BLaER1 treated with 17β-estradiol and CSF1 and Interleukin-3, amounts not matched to agents 10 nM and 100 nM (cell line): ENCODE results near the gene PRIMA1.
A peak's percentile ranks its signal among the peaks of the same experiment; 100 is the strongest.

Source experiments
- H3K27ac ChIP-seq, 11 experiments: shearing (Covaris generic); formaldehyde crosslinking; 2 replicates each; pipeline ENCODE4 v1.8.1; 2022
- H3K27me3 ChIP-seq, 11 experiments: shearing (Covaris generic); formaldehyde crosslinking; 2 replicates each; pipeline ENCODE4 v1.8.1; 2022
- H3K36me3 ChIP-seq, 11 experiments: shearing (Covaris generic); formaldehyde crosslinking; 2 replicates each; pipeline ENCODE4 v1.8.1; 2022
- H3K4me1 ChIP-seq, 10 experiments: shearing (Covaris generic); formaldehyde crosslinking; 2 replicates each; pipeline ENCODE4 v1.8.1; 2022
- H3K4me2 ChIP-seq, 11 experiments: shearing (Covaris generic); formaldehyde crosslinking; 2 replicates each; pipeline ENCODE4 v1.8.1; 2022
- H3K4me3 ChIP-seq, 10 experiments: shearing (Covaris generic); formaldehyde crosslinking; 2 replicates each; pipeline ENCODE4 v1.8.1; 2022
- H3K9ac ChIP-seq, 11 experiments: shearing (Covaris generic); formaldehyde crosslinking; 2 replicates each; pipeline ENCODE4 v1.8.1; 2022
- H3K9me3 ChIP-seq, 11 experiments: shearing (Covaris generic); formaldehyde crosslinking; replicated peaks in 1 of 11; 2 replicates each; pipeline ENCODE4 v1.8.1; 2022
- H4K20me1 ChIP-seq, 11 experiments: shearing (Covaris generic); formaldehyde crosslinking; 2 replicates each; pipeline ENCODE4 v1.8.1; 2022
- Cebpa-rat ChIP-seq, 11 experiments: shearing (Covaris generic); IDR thresholded peaks; 2 replicates each; pipeline ENCODE4 v1.8.1; 2022

PRIMA1 gene

GRCh38 chr14:93716002-93716745 is 72.1 kb downstream of the PRIMA1 start:
- Histone ChIP-seq H4K20me1 (no peaks in the 10 kb centered on the region; a peak in 2 of 22 replicates), H3K4me2 (no peak overlapping the region), H3K9ac (no peak overlapping the region), H3K27me3 (no peaks in the 10 kb centered on the region), H3K36me3 (no peaks in the 10 kb centered on the region), H3K9me3 (no peaks in the 10 kb centered on the region), H3K4me1 (peaks cover 0 to 12% (median 6%) of the 10 kb centered on the region in 10 experiments; a peak in 14 of 20 replicates), H3K4me3 (no peak overlapping the region), H3K27ac (no peak overlapping the region)
- TF ChIP-seq Cebpa-rat (IDR thresholded peaks at IDR 0.05) = no peak

GRCh38 chr14:93715279-93715927 is 72.9 kb downstream of the PRIMA1 start:
- no peaks in the 10 kb centered on the region for H3K9me3 ChIP-seq
- H3K27ac ChIP-seq = no peak overlapping the region
- H3K36me3 ChIP-seq = no peaks in the 10 kb centered on the region

GRCh38 chr14:93714605-93715004 is 73.7 kb downstream of the PRIMA1 start:
- Histone ChIP-seq H3K27ac (no peak overlapping the region), H4K20me1 (no peaks in the 10 kb centered on the region; a peak in 2 of 22 replicates), H3K27me3 (no peaks in the 10 kb centered on the region), H3K4me3 (no peak overlapping the region), H3K9me3 (no peaks in the 10 kb centered on the region), H3K36me3 (no peaks in the 10 kb centered on the region), H3K4me2 (no peak overlapping the region), H3K4me1 (peaks cover 0 to 11% (median 6%) of the 10 kb centered on the region in 10 experiments; a peak in 17 of 20 replicates), H3K9ac (no peak overlapping the region)
- TF ChIP-seq Cebpa-rat (IDR thresholded peaks at IDR 0.05) = no peak

More at GRCh38 chr14:93715279-93715927, 72.9 kb downstream of the PRIMA1 start:
- Histone ChIP-seq H3K4me2 (no peak overlapping the region), H3K27me3 (no peaks in the 10 kb centered on the region), H3K4me3 (no peak overlapping the region), H3K4me1 (peaks cover 0 to 8% (median 3%) of the 10 kb centered on the region in 10 experiments; a peak in 11 of 20 replicates), H3K9ac (no peak overlapping the region), H4K20me1 (no peaks in the 10 kb centered on the region; a peak in 2 of 22 replicates)
- TF ChIP-seq Cebpa-rat (IDR thresholded peaks at IDR 0.05) = no peak

GRCh38 chr14:93713726-93714405 is 74.4 kb downstream of the PRIMA1 start:
- Histone ChIP-seq H3K36me3 (no peaks in the 10 kb centered on the region), H3K4me2 (no peak overlapping the region), H3K4me1 (peaks cover 5 to 18% (median 13%) of the 10 kb centered on the region in 10 experiments), H4K20me1 (no peaks in the 10 kb centered on the region; a peak in 2 of 22 replicates), H3K9ac (no peak overlapping the region), H3K27me3 (no peaks in the 10 kb centered on the region), H3K9me3 (no peaks in the 10 kb centered on the region), H3K4me3 (no peak overlapping the region), H3K27ac (no peak overlapping the region)
- TF ChIP-seq Cebpa-rat (IDR thresholded peaks at IDR 0.05) = no peak

GRCh38 chr14:93712838-93713724 is 75.2 kb downstream of the PRIMA1 start:
- peaks cover 13 to 26% (median 21%) of the 10 kb centered on the region in 10 experiments for H3K4me1 ChIP-seq
- H3K36me3 ChIP-seq = no peaks in the 10 kb centered on the region
- TF ChIP-seq Cebpa-rat (IDR thresholded peaks at IDR 0.05) = no peak
- no peaks in the 10 kb centered on the region for H3K9me3 ChIP-seq
- H3K4me2 ChIP-seq = no peak overlapping the region
- H3K9ac ChIP-seq = no peak overlapping the region
- no peaks in the 10 kb centered on the region for H3K27me3 ChIP-seq
- H3K27ac ChIP-seq = no peak overlapping the region
- H4K20me1 ChIP-seq = no peaks in the 10 kb centered on the region; a peak in 2 of 22 replicates
- no peak overlapping the region for H3K4me3 ChIP-seq

GRCh38 chr14:93712079-93712837 is 76.0 kb downstream of the PRIMA1 start:
- Histone ChIP-seq H3K9me3 (no peaks in the 10 kb centered on the region), H3K27ac (no peak overlapping the region), H3K4me3 (no peak overlapping the region), H4K20me1 (no peaks in the 10 kb centered on the region; a peak in 2 of 22 replicates), H3K9ac (no peak overlapping the region), H3K4me1 (peaks cover 19 to 26% (median 23%) of the 10 kb centered on the region in 10 experiments), H3K27me3 (no peaks in the 10 kb centered on the region), H3K36me3 (no peaks in the 10 kb centered on the region), H3K4me2 (no peak overlapping the region)
- no peak for TF ChIP-seq Cebpa-rat (IDR thresholded peaks at IDR 0.05)

- Histone ChIP-seq H3K27me3 (no peaks in the 10 kb centered on the region), H3K9me3 (no peaks in the 10 kb centered on the region), H3K4me2 (peak overlapping the region; percentile 53 to 71 (median 64)), H3K36me3 (no peaks in the 10 kb centered on the region), H3K4me3 (no peak overlapping the region), H3K27ac (peak overlapping the region in 5 of 11 experiments; percentile 31 to 59 (median 34); a peak in 4 of 22 replicates), H4K20me1 (no peaks in the 10 kb centered on the region; a peak in 1 of 22 replicates), H3K4me1 (peaks cover 19 to 25% (median 22%) of the 10 kb centered on the region in 10 experiments), H3K9ac (no peak overlapping the region)
- peak in 6 of 11 experiments; percentile 5 to 42 (median 31); a peak in 5 of 22 replicates for TF ChIP-seq Cebpa-rat (IDR thresholded peaks at IDR 0.05)
Measured at GRCh38 chr14:93709249-93709648, 79.0 kb downstream of the PRIMA1 start.

- Histone ChIP-seq H3K36me3 (no peaks in the 10 kb centered on the region), H4K20me1 (no peaks in the 10 kb centered on the region), H3K9ac (no peak overlapping the region), H3K4me1 (peaks cover 19 to 25% (median 22%) of the 10 kb centered on the region in 10 experiments), H3K27ac (peak overlapping the region in 8 of 11 experiments; percentile 31 to 59 (median 34); a peak in 10 of 22 replicates), H3K4me2 (peak overlapping the region; percentile 53 to 71 (median 64)), H3K9me3 (no peaks in the 10 kb centered on the region), H3K4me3 (no peak overlapping the region), H3K27me3 (no peaks in the 10 kb centered on the region)
- TF ChIP-seq Cebpa-rat (IDR thresholded peaks at IDR 0.05) = no peak; a peak in 1 of 22 replicates
Measured at GRCh38 chr14:93708800-93709199, 79.5 kb downstream of the PRIMA1 start.
